Measurements from ENCODE around the gene HPCAL1. TPM values are rescaled to one million over a fixed set of nuclear protein-coding genes. Genes with fewer than 3 reads are reported as not detected.
"Not testable (repeated sequence)": the region's sequence is repeated elsewhere in the genome, so short reads cannot be mapped to it uniquely, and the experiment has no call there.

HPCAL1 gene
- polyA plus RNA-seq, 3 donors: 82.1 to 99.5 (median 98.0) TPM

GRCh38 chr2:10453905-10454298 is 151.2 kb downstream of the HPCAL1 start:
- TF ChIP-seq, protein P1, sequence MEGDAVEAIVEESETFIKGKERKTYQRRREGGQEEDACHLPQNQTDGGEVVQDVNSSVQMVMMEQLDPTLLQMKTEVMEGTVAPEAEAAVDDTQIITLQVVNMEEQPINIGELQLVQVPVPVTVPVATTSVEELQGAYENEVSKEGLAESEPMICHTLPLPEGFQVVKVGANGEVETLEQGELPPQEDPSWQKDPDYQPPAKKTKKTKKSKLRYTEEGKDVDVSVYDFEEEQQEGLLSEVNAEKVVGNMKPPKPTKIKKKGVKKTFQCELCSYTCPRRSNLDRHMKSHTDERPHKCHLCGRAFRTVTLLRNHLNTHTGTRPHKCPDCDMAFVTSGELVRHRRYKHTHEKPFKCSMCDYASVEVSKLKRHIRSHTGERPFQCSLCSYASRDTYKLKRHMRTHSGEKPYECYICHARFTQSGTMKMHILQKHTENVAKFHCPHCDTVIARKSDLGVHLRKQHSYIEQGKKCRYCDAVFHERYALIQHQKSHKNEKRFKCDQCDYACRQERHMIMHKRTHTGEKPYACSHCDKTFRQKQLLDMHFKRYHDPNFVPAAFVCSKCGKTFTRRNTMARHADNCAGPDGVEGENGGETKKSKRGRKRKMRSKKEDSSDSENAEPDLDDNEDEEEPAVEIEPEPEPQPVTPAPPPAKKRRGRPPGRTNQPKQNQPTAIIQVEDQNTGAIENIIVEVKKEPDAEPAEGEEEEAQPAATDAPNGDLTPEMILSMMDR (IDR thresholded peaks at IDR 0.05): no peak
- Mint-ChIP-seq H3K27me3 (ENCODE audit: low read depth in 3 of 3) (peaks cover 3 to 7% (median 5%) of the 10 kb centered on the region in 3 donors), H3K9me3 (no peaks in the 10 kb centered on the region), H3K4me3 (no peak overlapping the region), H3K27ac (no peak overlapping the region), H3K4me1 (peaks cover 15% of the 10 kb centered on the region), H3K36me3 (no peaks in the 10 kb centered on the region)
- H3K27ac ChIP-seq (ENCODE audit: low read depth in 1 of 2, low read length in 2 of 2): no peak overlapping the region
- intact Hi-C loops (cut with micrococcal nuclease): no loop called here
- no peaks in the 10 kb centered on the region for H3K79me2 ChIP-seq (ENCODE audit: insufficient read depth, low read length)
- no peak overlapping the region for H3K4me2 ChIP-seq (replicated peaks; ENCODE audit: extremely low read depth, low read length, poor library complexity, severe bottlenecking)
- peaks cover 4 to 13% of the 10 kb centered on the region in 2 donors for H3K4me1 ChIP-seq (ENCODE audit: control insufficient read depth in 1 of 2, insufficient read depth in 2 of 2, low read length in 2 of 2)
- no peaks in the 10 kb centered on the region for H3K36me3 ChIP-seq (replicated peaks in 1 of 2; ENCODE audit: control insufficient read depth in 1 of 2, insufficient read depth in 2 of 2, low read length in 2 of 2)
- H2AFZ ChIP-seq (ENCODE audit: insufficient read depth, low read depth, low read length, poor library complexity, severe bottlenecking): no peak overlapping the region
- no peak overlapping the region for H3K9ac ChIP-seq (ENCODE audit: insufficient read depth, low read length, poor library complexity, severe bottlenecking)
- no peak overlapping the region for H3K4me3 ChIP-seq (replicated peaks in 1 of 3; ENCODE audit: low read depth in 2 of 3, low read length in 3 of 3)
- no peaks in the 10 kb centered on the region for H3K9me3 ChIP-seq (replicated peaks in 1 of 2; ENCODE audit: control insufficient read depth in 1 of 2, insufficient read depth in 1 of 2, low read length in 2 of 2)
- WGBS (ENCODE audit: insufficient coverage): 86% methylated on average over 9 of the region's 9 CpGs
- no peak for DNase-seq
- H3K27me3 ChIP-seq (ENCODE audit: control insufficient read depth in 2 of 2, insufficient read depth in 2 of 2, low read length in 2 of 2): no peaks in the 10 kb centered on the region
- H4K20me1 ChIP-seq (ENCODE audit: insufficient read depth, low read length): no peaks in the 10 kb centered on the region

DNA sequence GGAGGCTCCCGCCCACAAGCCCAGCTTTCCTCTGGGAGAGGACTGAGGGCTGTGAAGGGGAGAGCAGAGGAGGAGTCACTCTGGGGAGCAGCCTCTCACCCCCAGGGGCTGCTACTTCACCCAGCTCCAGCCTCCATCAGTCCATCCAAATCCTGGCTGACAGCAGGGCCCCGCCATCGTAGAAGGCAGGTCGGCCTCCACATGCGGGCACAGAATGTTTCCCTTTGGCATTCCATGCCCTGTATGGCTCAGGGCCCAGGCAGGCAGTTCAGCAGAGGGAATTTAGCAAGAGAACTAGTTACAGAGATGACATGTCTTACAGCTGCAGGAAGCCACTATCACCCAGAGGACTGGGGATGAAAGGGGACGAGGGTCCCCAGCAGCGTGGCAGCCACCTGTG is 151.8 kb downstream of the HPCAL1 start:
- Mint-ChIP-seq H3K4me3 (no peak overlapping the region), H3K27me3 (ENCODE audit: low read depth in 3 of 3) (peaks cover 3 to 10% (median 9%) of the 10 kb centered on the region in 3 donors), H3K4me1 (peaks cover 10% of the 10 kb centered on the region), H3K27ac (no peak overlapping the region), H3K36me3 (no peaks in the 10 kb centered on the region), H3K9me3 (no peaks in the 10 kb centered on the region)
- no peaks in the 10 kb centered on the region for H3K9me3 ChIP-seq (replicated peaks in 1 of 2; ENCODE audit: control insufficient read depth in 1 of 2, insufficient read depth in 1 of 2, low read length in 2 of 2)
- no peak overlapping the region for H2AFZ ChIP-seq (ENCODE audit: insufficient read depth, low read depth, low read length, poor library complexity, severe bottlenecking)
- H4K20me1 ChIP-seq (ENCODE audit: insufficient read depth, low read length): no peaks in the 10 kb centered on the region
- no peak overlapping the region for H3K27ac ChIP-seq (ENCODE audit: low read depth in 1 of 2, low read length in 2 of 2)
- WGBS (ENCODE audit: insufficient coverage): 98% methylated on average over 5 of the region's 7 CpGs
- no peaks in the 10 kb centered on the region for H3K27me3 ChIP-seq (ENCODE audit: control insufficient read depth in 2 of 2, insufficient read depth in 2 of 2, low read length in 2 of 2)
- no peak for DNase-seq
- H3K4me3 ChIP-seq (replicated peaks in 1 of 3; ENCODE audit: low read depth in 2 of 3, low read length in 3 of 3): no peak overlapping the region
- no peaks in the 10 kb centered on the region for H3K79me2 ChIP-seq (ENCODE audit: insufficient read depth, low read length)
- TF ChIP-seq, protein P1 (IDR thresholded peaks at IDR 0.05): no peak
- H3K36me3 ChIP-seq (replicated peaks in 1 of 2; ENCODE audit: control insufficient read depth in 1 of 2, insufficient read depth in 2 of 2, low read length in 2 of 2): no peaks in the 10 kb centered on the region
- intact Hi-C loops (cut with micrococcal nuclease): no loop called here
- H3K9ac ChIP-seq (ENCODE audit: insufficient read depth, low read length, poor library complexity, severe bottlenecking): no peak overlapping the region
- peaks cover 0 to 7% of the 10 kb centered on the region in 2 donors for H3K4me1 ChIP-seq (ENCODE audit: control insufficient read depth in 1 of 2, insufficient read depth in 2 of 2, low read length in 2 of 2)
- H3K4me2 ChIP-seq (replicated peaks; ENCODE audit: extremely low read depth, low read length, poor library complexity, severe bottlenecking): no peak overlapping the region

DNA sequence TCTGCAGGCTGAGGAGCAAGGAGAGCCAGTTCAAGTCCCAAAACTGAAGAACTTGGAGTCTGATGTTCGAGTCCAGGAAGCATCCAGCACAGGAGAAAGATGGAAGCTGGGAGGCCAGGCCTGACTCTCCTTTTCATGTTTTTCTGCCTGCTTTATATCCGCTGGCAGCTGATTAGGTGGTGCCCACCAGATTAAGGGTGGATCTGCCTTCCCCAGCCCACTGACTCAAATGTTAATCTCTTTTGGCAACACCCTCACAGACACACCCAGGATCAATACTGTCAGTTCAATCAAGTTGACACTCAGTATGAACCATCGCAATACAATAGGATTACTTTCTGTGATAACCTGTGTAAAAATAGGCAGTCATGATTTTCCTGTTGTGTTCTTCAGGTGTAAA is 154.5 kb downstream of the HPCAL1 start:
- H3K27ac ChIP-seq (ENCODE audit: low read depth in 1 of 2, low read length in 2 of 2); H3K79me2 ChIP-seq (ENCODE audit: insufficient read depth, low read length); H3K4me3 ChIP-seq (replicated peaks in 1 of 3; ENCODE audit: low read depth in 2 of 3, low read length in 3 of 3); intact Hi-C loops (cut with micrococcal nuclease); H3K27ac Mint-ChIP-seq; H3K4me2 ChIP-seq (replicated peaks; ENCODE audit: extremely low read depth, low read length, poor library complexity, severe bottlenecking); H3K36me3 Mint-ChIP-seq; H3K9ac ChIP-seq (ENCODE audit: insufficient read depth, low read length, poor library complexity, severe bottlenecking); H4K20me1 ChIP-seq (ENCODE audit: insufficient read depth, low read length); H3K4me1 Mint-ChIP-seq; DNase-seq; H3K4me1 ChIP-seq (ENCODE audit: control insufficient read depth in 1 of 2, insufficient read depth in 2 of 2, low read length in 2 of 2); H3K36me3 ChIP-seq (replicated peaks in 1 of 2; ENCODE audit: control insufficient read depth in 1 of 2, insufficient read depth in 2 of 2, low read length in 2 of 2); H3K27me3 ChIP-seq (ENCODE audit: control insufficient read depth in 2 of 2, insufficient read depth in 2 of 2, low read length in 2 of 2); H3K4me3 Mint-ChIP-seq; H2AFZ ChIP-seq (ENCODE audit: insufficient read depth, low read depth, low read length, poor library complexity, severe bottlenecking); H3K9me3 ChIP-seq (replicated peaks in 1 of 2; ENCODE audit: control insufficient read depth in 1 of 2, insufficient read depth in 1 of 2, low read length in 2 of 2); H3K9me3 Mint-ChIP-seq: not testable (repeated sequence)
- 100% methylated on average over 2 of the region's 3 CpGs for WGBS (ENCODE audit: insufficient coverage)
- peaks cover 6 to 18% (median 14%) of the 10 kb centered on the region in 3 donors for H3K27me3 Mint-ChIP-seq (ENCODE audit: low read depth in 3 of 3)
